ENCODE measurements around the gene TRIM26.
"Not testable (repeated sequence)": the region's sequence is repeated elsewhere in the genome, so short reads cannot be mapped to it uniquely, and the experiment has no call there.

Gene TRIM26

GRCh38 chr6:30155520-30156261, 57.5 kb downstream of the TRIM26 start:
- no peak for FAIRE-seq

DNA sequence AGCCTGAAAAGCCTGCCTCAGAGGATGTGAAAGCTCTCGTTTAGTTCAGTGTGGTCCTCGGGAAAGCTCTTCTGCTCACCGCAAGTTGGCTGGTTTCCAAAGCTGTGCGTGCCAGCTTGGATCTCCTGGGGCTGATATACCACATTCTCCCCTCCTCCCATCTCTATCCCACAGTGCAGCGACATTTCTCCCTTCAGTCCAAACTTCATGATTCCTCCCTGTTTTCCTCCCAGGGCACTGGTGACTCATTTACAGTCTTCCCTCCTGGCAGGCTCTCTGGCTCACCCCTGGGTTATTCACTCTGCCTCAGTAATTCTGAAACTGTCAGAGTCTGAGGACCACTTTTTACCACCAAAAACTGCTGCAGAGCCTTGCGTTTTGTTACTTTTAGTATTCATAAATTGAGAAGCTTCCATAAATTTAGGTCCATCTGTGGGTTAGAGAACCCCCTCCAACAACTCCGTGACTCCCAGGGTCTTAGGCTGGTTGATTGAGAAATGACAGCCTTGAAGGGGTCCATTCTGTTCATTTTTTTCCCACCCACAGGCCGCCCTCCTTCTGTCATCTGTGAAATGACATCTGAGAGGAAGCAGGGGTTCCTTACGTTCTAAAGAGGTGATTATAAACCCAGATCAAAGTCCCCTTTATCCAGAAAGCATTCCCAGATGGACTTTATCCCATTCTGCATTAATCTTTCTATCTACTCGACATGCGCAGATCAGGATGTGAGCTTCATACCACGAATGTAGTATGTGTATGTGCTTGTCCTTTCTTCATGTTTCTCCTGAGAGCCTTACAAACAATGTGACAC, 58.3 kb downstream of the TRIM26 start:
- no peak for FAIRE-seq
- no peak for DNase-seq (ENCODE audit: insufficient read length, low spot score)

More at GRCh38 chr6:30155520-30156261, 57.5 kb downstream of the TRIM26 start:
- no peak for DNase-seq (ENCODE audit: insufficient read length, low spot score)

GRCh38 chr6:30154061-30154460, 59.1 kb downstream of the TRIM26 start:
- FAIRE-seq, result no peak
- DNase-seq (ENCODE audit: insufficient read length, low spot score), result no peak

- FAIRE-seq (no peak), DNase-seq (ENCODE audit: insufficient read length, low spot score) (no peak)
Observed at GRCh38 chr6:30152910-30153610, 60.1 kb downstream of the TRIM26 start.

DNA sequence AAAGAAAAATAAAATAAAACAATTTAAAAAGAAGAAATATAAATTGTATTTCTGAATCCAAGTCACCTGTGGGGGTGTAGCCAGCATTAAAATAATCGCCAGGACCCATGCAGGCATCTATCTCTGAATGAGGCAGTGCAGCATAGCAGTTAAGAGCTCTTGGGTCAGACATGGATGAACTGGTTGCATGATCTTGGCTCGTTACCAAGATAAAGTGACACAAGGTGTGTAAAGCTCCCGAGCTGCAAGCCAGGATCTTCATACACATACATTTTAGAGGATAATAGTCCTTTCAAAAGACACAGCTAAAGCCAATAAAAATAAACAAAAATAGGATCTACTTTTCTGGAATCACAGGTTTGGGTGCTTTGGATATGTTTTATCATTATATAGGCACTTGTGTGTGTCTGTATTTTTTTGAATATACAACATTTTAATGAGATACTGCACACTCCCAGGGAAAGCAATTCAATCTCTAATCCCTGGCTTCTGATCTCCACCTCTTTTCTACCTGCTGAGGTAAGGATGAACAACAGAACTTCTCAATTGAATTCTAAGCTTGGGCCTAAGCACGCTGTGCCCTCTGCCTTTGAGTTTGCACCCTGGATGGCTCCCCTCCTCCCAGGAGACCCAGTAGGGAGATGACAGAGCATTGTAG, 61.1 kb downstream of the TRIM26 start:
- FAIRE-seq, result no peak
- no peak for DNase-seq (ENCODE audit: insufficient read length, low spot score)

DNA sequence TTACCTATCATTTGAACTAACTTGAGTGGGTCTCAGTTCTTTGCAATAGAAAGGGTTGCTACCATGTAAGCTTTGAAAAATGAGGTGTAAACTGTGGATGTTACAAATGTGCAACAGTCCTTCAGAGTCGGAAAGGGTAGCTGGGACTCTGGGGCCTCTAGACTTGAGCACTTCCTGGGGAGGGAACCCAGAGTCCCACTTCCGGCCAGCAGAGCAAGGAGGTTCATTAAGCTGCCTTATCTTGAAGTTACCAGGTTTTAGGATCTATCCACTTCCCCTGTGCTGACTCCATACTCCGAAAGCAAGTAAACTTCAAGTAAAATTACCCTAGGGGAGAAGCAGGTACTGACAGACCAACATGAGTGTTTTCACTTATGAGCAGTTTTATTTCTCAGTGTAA, 61.6 kb downstream of the TRIM26 start:
- no peak for FAIRE-seq
- no peak for DNase-seq (ENCODE audit: insufficient read length, low spot score)

DNA sequence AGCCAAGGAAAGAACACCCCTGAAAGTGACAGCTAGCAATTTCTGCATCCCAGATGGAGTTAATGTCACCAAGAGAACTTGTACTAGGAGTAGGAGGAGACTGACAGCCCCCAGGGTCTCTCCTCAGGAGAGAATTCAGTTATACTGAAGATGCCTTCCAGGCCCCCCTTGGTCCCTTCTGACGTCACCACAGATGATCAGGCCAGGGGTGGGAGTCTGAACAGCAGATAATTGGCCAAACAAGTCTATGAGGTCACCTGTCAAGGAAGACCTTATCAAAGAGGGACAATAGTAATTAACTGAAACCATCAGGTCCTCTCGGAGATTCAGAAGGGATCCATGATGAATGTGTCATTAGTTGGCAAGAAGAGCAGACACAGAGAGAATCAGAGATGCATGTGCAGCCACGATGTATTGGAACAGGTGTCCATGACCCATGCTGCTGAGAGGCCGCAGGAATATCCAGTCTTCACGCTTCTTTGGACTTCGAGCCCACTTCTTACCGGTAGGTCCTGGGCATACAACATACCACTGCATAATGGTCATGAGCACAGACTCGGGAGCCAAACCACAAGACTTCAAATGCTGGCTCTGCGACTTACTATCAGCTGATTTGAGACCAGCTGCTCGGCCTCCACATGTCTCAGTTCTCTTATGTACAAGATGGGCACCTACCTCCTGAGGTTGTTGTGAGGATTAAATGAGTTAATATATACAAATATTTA, 62.4 kb downstream of the TRIM26 start:
- no peak for FAIRE-seq
- no peak for DNase-seq (ENCODE audit: insufficient read length, low spot score)

GRCh38 chr6:30149858-30150550, 63.2 kb downstream of the TRIM26 start:
- DNase-seq (ENCODE audit: insufficient read length, low spot score) (no peak), FAIRE-seq (no peak)

- no peak for DNase-seq (ENCODE audit: insufficient read length, low spot score)
- FAIRE-seq, result no peak
Observed at GRCh38 chr6:30149234-30149633, 64.0 kb downstream of the TRIM26 start.

DNA sequence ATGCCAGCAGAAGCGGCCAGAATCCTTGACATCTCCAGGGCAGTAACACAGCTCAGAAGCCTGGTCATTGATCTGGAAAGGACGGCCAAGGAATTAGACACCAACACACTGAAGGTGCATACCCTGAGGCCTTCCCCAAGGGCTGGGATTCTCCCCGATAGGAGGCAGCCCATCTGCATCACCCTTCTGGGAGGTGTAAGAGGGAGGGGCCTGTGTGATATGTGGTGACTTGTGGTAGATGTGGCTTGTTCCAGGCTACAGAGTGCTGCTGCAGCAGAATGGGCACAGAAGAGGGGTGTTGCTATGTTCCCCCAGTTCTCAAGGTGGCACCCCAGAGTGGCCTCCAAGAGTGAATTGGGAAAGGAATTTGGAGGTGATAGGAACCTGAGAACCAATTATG, 66.1 kb downstream of the TRIM26 start:
- DNase-seq (ENCODE audit: insufficient read length, low spot score) (no peak), FAIRE-seq (no peak)

GRCh38 chr6:30145818-30146217, 67.4 kb downstream of the TRIM26 start:
- DNase-seq (ENCODE audit: insufficient read length, low spot score) (no peak), FAIRE-seq (no peak)

DNA sequence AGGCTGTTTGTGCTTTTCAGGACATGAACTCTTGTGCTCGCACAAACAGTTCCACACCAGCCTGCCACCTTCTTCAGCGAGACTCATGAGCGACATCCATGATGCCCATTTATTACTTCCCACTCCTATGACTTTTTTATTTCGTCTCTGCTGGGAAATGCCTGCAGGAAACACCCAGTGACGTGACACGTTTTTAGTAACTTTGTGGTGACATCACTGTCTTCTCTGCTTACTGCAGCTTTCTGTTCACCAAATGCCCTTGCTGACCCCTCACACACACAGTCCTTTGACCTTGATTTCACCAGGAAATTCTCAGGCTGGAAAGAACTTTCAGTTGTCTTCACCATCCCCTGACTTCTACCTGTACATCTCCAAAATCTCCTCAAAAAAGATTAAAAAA, 68.4 kb downstream of the TRIM26 start:
- FAIRE-seq (no peak), DNase-seq (ENCODE audit: insufficient read length, low spot score) (no peak)

- no peak for DNase-seq (ENCODE audit: insufficient read length, low spot score)
- FAIRE-seq, result no peak
Observed at GRCh38 chr6:30143780-30144179, 69.4 kb downstream of the TRIM26 start.

GRCh38 chr6:30142665-30143064, 70.5 kb downstream of the TRIM26 start:
- DNase-seq (ENCODE audit: insufficient read length, low spot score) (no peak), FAIRE-seq (no peak)

- not testable (repeated sequence) for DNase-seq (ENCODE audit: insufficient read length, low spot score); FAIRE-seq
Observed at GRCh38 chr6:30140240-30140639, 73.0 kb downstream of the TRIM26 start.

DNA sequence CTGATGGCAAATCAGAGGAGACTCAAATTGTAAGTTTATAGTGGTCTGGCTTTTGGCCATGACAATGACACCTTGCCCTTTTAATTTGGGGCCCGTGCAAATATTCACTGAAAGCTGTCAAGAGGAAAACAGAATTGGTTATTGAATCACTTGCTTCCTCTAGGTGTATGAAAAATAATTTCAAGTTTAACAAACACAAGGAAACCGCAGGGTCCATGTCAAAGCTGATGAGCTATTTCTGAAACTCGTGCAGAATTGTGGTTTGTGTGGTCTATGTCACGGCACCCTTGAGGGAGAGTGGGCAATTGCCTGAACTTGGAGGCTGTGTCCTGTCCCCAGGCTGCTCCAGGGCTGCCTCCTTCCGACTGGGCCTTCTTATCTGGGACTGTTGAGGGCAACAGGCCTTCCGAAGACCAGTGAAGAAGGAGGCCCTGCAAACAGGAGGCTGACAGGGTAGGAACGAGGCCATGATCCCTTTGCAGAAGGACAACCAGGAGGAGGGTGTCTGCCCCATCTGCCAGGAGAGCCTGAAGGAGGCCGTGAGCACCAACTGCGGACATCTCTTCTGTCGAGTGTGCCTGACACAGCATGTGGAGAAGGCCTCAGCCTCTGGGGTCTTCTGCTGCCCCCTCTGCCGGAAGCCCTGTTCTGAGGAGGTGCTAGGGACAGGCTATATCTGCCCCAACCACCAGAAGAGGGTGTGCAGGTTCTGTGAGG, 76.5 kb downstream of the TRIM26 start:
- DNase-seq (ENCODE audit: insufficient read length, low spot score) (no peak), FAIRE-seq (no peak)

- DNase-seq (ENCODE audit: insufficient read length, low spot score) (no peak), FAIRE-seq (peak; percentile 52)
Observed at GRCh38 chr6:30135757-30136156, 77.4 kb downstream of the TRIM26 start, which contains the start of gene TRIM40. Gene TRIM40 (plus strand): TSS chr6:30136140. CDS start chr6:30137037, 897 bp downstream.

DNA sequence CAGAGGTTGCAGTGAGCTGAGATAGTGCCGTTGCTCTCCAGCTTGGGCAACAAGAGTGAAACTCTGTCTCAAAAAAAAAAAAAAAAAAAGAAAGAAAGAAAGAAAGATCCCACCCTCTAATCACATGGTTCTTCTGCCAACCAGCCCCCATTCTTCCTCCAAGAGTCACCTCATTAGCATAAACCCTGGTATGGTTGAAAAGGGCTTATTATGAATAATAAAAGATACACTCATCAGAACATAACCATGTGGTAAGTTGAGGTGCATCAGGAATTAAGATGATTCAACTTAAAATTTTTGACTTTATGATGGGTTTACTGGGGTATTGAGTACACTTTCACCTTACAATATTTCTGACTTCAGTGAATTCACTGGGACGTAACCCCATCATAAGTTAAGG, 78.1 kb downstream of the TRIM26 start:
- FAIRE-seq, result no peak

More for the DNA sequence above, 78.1 kb downstream of the TRIM26 start:
- DNase-seq (ENCODE audit: insufficient read length, low spot score), result no peak

All from GM19239 (cell line).